GM21447 (cell line): ENCODE data around the gene SCN10A.

Source experiments
- ATAC-seq: cut with Tn5 transposase; IDR thresholded peaks from one replicate; pipeline ENCODE4 v1.9.1; 2021; ENCODE audit not compliant: unreplicated experiment

The SCN10A gene

DNA sequence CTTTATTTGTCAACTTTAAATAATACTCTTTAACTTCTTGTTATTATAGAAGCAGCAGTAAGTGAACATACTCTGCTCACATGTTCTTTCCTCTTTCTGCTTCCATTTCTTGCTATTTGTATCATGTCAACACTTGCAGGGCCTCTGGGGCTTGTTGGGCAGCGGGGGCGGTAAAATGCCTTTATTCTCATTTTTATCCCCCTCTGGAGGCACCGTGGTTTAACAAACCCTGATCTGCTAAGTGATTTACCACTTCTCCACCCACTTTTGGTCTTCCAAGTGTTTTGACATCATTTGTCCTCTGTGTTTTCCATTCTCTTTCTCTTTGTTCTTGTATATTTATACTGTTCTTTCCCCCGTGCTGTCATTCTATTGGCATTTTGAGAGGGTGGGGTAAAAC lies 33.9 kb downstream of the SCN10A start:
- ATAC-seq: no peak

DNA sequence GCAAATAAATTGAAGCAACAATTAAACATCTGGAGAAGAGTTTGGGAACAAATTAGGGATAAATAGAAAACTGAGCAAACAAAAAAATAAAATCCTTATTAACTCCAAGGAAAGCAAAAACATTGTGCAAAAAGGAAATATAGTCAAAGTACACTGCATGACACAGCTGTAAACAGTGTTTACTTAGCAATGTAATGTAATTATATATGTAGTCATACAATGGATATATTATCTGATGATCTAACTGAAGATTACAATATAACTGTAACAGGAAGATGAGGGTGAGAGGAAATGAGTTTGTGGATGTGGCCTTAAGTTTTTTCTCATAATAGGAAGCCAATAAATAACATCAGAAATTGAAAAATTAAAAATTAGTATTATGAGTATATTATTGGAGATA lies 42.5 kb downstream of the SCN10A start:
- no peak for ATAC-seq

DNA sequence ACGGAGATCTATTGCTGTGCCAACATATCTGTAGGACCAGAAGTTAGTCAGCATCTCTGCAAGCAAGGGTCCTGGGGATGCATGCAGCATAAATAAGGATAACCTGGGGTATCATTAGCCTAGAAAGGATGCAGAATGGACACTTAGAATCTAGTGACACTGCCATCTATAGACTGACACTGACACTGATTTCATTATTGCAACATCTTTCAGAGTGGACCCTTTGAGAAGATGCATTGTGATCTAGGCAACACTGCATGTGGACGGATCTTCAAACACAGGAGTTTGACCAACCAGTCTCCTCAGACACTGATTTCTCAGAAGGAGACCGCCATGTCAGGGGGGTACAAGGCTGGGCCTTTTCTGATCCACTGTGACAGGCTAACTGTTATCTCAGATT lies 52.4 kb downstream of the SCN10A start:
- no peak for ATAC-seq

- no peak for ATAC-seq
Observed at GRCh38 chr3:38758557-38758956, 57.5 kb downstream of the SCN10A start.

GRCh38 chr3:38757721-38758120 lies 58.3 kb downstream of the SCN10A start:
- no peak for ATAC-seq

GRCh38 chr3:38756892-38757291 lies 59.1 kb downstream of the SCN10A start:
- ATAC-seq: no peak

- no peak for ATAC-seq
Observed at GRCh38 chr3:38755130-38755529, 60.9 kb downstream of the SCN10A start.

DNA sequence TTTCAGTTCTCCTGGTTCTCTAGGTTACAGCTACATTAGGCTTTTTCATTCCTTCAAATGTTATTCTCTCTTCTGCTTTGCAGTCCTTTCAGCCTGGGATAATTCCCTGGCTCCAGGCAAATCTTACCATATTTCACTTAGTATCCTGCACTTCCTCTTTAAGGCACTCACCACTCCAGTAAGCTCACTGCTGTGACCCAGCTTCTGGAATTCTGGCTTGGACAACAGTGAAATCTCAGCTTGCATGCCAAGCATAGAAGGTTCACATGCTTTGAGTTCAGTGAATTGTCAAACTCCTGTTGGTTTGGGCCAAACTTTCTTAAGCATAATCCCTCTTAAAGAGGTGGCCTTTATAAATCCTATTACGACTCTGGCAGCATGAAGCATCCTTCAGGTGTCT lies 69.4 kb downstream of the SCN10A start:
- ATAC-seq: no peak

DNA sequence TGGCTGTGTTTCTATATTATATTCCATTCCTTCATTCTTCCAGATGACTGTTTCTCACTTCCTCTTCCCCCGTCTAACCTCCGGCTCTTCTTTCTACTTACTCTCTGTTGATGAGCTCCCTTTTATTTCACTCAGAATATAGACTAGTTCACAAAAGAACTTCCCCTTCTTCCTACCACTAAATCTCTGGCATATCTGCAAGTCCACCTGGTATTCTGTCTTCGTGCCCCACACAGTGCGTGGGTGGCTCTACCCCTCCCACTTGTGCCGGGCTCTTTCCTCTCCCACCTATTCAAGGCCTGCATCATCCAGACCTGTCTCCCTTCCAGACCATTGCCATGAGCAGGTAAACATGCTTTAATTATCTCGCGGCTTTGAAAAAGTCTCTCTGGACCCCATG lies 73.0 kb downstream of the SCN10A start:
- no peak for ATAC-seq

- ATAC-seq: no peak
Observed at GRCh38 chr3:38742550-38742949, 73.5 kb downstream of the SCN10A start.

- ATAC-seq: no peak
Observed at GRCh38 chr3:38740537-38740936, 75.5 kb downstream of the SCN10A start.

DNA sequence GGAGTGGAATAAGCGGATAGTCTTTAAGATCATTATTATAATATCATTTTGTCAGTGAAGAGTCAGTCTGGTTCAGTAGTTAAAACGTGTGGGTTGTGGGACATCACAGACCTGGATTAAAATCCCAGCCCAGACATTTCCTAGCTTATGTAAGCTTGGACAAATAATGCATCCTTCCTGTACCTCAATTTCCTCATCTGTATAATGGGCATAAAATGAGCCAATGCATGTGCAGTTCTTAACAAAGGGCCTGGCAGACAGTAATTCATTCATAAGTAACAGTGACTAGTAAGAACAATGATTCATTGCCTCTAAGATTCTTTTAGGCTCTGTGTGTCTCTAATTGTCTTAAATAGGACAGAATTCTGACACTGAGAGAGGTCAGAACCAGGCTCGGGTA lies 76.1 kb downstream of the SCN10A start:
- no peak for ATAC-seq

DNA sequence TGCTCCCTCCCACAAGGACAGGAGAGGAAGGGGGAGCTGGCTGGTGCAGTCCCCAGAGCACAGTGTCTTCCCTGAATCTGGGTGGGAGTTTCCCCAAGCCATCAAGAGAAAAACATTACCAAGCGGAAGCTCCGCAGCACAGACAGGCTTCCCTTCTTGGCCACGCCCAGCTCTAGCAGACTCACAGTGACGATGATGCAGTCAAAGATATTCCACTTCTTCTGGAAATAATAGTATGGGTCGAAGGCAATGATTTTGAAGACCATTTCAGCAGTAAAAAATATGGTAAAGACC lies 76.7 kb downstream of the SCN10A start:
- no peak for ATAC-seq

DNA sequence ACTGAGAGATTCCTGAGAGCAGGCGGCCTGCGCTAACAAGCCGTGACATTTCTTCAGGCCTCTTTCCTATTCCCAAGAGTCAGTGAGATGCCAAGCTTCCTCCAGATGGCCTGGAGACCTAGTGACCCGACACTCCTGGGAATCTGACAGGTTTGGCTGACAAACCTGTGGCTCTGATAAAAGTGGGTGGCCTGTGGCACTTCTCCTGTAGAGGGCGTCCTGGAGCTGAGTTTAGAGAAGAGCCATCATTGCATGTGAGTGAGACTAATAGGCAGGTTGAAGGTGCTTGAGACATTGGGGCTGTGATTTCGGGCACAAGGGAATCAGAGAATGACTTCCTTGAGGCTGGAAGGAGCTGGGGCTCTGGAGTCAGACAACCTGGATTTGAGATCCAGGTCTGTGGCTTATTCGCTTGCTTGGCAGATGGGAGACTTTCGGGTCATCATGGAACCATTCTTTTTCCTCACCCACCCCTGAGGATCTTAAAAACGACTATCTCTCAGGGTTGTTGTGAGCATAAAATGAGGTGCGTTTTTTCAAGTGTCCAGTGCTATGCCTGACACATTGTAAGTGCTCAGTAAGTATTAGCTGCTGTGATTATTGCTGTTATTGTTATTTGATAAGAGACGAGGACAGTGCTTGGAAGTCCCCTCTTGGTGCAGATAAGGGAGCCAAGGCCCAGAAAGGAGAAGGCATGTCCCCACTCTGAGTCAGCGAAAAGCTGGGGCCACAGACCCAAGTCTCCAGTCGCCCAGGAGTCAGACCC lies 77.2 kb downstream of the SCN10A start:
- no peak for ATAC-seq

DNA sequence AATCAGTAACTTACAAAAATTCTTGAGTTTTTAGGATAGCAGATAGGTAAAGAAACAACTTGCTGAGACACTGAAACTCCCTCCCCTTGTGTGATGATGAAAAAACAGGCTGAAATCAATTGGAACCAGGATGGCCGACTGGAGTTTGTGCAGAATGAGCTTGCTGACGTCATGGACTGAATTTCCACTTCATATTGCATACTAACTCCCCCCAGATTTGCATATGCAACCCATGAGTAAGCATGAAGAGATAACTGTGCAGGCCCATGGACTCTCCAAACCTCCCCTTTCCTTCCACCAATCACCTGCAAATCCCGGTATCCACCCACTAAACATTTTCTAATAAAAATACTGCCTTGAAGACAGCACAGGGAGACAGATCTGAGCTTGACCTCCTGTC lies 84.5 kb downstream of the SCN10A start:
- ATAC-seq: no peak

- no peak for ATAC-seq
Observed at GRCh38 chr3:38730281-38730680, 85.7 kb downstream of the SCN10A start.

DNA sequence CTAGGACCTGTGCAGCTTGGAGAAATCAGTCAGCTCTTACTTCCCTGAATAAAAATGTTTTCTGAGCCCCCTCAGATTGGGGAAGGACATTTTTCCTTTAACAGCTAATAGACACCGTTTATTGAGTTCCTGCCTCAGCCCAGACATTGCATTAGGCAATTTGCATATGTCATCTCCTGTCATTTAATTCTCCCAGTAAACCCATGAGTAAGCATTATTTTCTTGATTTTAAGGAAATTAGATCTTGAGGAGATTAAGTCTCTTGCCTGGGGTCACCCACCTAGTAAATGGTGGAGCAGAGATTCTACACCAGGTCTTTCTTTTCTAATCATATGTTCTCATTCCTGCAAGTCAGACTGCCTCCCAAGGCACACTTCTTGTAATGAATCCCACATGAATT lies 88.0 kb downstream of the SCN10A start:
- no peak for ATAC-seq

DNA sequence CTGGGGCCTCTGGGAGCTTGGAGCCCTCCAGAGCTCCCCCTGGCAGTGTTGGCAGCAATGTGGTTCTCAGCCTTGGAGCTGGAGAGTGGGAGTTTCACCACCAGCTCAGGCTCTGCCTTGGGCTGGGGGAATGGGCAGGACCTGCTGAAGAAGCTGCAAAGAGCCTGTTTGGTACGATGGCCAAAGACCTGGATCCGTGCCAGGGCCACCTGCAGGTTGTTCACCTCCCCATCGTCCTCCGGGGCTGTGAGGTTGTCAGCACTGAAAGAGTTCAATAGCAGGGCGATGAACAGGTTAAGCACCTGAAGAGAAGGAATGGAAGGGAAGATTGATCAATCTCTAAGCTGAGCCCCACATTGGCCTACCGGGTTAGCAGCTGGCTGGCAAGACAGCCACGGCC lies 89.3 kb downstream of the SCN10A start:
- no peak for ATAC-seq

GRCh38 chr3:38725726-38726419 lies 90.1 kb downstream of the SCN10A start:
- no peak for ATAC-seq

DNA sequence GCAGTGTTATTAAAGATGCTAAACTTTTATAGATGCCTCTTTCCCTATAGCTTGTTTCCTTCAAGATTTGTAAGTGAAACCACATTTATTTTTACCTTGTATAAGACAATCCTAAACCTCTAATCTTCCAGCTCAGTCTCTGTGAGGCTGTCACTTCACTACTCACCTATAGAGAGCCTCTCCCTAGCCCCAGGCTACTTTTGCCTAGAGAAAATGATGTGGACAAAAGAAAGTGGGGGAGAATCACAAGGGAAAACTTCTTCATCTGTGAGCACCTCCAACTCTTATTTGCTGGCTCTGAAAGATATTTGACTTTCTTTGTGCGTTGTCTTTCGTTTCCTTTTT lies 91.7 kb downstream of the SCN10A start:
- no peak for ATAC-seq

GRCh38 chr3:38723569-38724391 lies 92.2 kb downstream of the SCN10A start:
- ATAC-seq: no peak
